Activated CD4-positive, alpha-beta T cell treated with anti-CD3 and anti-CD28 coated beads, Interleukin-2, amount 50 U/mL, for 1 hour (primary cell): Measurements from ENCODE around the gene FARP1.

Experiments used
- DNase-seq: peaks from one replicate; pipeline ENCODE4 v3.0.0-alpha.2; 2020

The FARP1 gene

DNA sequence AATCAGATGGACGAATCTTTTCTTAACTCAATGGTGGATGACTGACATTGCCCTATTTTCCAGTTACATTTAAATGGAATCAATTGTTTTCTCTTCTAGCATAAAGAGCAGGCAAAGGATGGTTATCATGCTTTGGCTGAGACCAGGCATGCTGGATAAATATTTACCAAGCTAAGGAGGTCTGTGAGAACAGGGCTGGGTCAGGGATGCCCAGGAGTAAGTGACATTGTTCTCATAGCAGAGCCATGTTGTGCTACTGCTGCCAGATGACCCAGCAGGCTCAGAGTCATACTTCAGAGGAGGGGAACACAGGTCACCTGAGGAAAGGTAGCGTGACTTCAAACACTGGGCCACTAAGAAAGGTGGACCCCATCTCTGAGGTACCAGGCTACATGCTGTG is 150.2 kb downstream of the FARP1 start:
- DNase-seq: no peak

DNA sequence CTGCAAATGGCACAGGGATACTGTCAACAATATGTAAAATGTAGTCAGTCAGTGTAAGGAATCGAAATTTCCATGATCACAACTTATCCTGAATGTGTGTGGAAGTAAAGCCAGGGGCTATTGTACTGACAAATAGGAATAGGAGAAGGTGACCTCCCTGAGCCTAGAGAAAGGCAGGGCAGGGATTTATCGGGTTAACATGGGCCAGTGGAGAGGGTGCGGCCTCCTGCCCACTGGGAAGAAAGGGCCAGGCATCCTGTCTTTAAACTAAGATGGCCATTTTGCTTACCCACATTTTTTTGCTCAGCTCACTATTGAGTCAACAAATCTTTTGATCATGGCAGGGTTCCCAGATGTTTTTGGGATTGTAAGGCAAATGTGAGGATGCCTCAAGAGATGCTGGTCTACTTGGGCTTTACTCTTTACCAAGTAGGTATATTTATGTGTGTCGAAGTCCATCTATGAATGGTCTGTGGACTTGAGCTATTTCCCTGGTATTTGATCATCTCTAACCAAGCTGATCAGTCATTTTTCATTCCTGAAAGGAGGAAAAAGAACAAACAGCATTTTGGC is 150.8 kb downstream of the FARP1 start:
- DNase-seq: no peak

DNA sequence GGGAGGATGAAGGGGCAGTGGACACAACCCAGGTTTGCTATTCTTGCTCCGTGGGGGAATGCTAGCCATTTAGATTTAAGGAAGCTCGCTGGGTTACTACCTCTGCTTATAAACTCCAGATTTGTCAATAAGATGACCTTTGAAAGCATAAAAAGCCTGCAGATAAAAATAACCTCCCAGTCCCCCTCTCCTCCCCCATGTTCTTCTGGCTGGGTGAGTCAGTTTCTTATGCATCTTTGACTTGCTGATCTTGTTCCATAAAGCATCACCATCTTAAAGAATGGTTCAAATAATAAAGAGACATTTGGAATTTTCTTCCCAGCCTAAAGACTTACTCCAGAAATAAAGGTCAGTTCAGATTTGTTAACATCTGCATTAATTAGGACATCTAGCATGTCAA is 152.5 kb downstream of the FARP1 start:
- DNase-seq: no peak

DNA sequence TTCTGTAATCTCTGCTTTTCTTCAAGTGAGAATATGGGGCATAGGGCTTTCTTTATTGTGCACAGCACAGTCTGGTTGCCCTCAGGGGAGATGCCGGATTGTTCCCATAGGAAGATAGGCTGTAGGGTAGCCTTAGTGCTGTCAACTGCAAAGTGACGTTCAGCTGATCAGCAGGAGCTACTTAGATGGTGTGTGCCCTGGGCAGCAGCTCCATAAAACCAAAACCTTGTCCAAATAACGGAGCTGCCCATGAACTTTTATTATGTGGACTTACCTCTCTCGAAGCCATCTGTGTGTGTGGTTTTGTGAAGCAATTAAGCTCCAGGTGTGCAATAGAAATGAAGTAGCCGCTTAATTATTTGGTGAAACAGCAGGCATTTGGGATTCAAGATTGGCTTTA is 154.2 kb downstream of the FARP1 start:
- DNase-seq: no peak

DNA sequence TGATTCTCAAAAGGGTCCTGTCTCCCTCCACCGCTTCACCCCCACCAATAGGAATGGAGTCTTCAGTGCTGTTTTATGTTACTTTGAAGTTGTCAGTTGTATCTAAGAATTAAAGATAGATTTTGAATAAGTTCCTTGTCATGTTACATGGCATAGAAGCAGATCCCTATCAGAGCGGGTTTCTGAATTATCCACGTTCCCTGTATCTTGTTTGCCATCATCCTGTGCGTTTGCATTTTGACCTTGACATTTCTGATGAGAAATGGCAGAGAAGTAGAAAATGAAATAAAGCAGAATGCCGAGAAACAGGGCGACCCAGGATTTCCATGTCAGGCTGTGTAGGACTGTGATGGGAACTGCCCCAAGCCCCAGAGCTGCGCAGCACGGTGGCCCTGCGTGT is 154.9 kb downstream of the FARP1 start:
- no peak for DNase-seq

DNA sequence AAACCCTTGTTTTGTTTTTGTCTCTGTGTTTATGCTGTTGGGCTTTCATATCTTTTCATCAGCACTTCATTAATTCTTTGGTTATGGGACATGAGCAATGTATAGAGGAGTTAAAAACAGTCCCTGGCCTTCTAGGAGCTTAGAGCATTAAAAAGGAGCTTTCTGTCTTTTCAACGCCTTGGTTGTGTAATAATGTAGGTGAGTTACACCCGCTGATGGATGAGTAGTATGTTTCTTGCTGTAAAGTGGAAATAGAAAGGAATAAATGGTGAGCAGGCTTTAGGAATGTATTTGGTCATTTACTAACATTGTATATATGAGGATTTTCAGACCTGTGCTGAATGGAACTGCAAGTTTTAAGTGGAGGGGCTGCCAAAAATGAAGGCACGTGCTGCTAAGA is 155.7 kb downstream of the FARP1 start:
- DNase-seq: no peak

DNA sequence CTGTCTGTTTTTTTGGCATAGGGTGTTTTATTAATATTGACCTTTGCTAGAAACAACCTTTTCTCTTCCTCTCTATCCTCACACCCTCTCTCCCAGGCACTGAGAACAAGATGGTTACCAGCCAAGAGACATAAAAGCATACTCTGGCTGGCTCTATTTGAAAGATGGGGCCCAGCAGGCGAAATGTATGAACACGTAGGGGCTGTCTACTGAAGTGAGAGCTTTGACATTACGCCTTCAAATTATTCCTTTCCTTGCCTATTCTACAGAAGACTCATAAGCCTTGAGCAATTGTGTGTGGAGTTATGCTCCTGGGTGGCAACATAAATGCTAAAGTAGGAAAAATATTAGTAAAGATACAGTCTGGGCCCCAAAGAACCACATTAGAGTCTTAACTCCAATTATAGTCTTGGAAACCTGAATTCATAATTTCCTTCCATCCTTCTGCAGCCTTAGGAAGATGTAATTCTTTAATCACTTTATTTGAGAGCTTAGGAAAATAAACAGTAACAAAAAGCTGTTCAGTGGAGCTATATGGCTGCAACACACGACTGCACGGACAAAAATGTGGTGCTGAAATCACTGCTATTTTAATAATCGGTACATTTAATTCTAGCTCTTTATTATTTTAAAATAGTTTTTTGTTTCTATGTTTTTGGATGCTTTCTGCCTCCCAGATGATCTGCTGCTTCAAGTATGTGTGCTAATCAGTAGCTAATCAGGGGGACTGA is 156.5 kb downstream of the FARP1 start:
- no peak for DNase-seq

DNA sequence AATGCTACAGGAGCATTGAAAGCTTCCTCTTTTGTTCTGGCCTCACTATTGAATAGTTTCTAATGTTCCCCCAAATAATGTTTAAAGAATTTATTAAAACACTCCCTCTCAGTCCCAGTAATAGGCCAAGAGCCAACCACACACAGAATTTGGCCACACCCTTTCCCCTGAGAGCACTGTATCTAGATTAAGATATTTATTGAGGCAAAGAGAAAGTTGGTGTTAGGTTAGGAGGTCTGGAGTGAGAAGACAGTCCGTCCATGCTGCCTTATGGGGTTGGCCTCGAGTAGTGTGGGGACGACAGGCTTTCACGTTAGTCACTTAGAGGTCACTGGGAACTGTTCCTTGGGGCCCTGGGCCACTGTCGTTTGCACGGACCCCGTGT is 157.1 kb downstream of the FARP1 start:
- no peak for DNase-seq

DNA sequence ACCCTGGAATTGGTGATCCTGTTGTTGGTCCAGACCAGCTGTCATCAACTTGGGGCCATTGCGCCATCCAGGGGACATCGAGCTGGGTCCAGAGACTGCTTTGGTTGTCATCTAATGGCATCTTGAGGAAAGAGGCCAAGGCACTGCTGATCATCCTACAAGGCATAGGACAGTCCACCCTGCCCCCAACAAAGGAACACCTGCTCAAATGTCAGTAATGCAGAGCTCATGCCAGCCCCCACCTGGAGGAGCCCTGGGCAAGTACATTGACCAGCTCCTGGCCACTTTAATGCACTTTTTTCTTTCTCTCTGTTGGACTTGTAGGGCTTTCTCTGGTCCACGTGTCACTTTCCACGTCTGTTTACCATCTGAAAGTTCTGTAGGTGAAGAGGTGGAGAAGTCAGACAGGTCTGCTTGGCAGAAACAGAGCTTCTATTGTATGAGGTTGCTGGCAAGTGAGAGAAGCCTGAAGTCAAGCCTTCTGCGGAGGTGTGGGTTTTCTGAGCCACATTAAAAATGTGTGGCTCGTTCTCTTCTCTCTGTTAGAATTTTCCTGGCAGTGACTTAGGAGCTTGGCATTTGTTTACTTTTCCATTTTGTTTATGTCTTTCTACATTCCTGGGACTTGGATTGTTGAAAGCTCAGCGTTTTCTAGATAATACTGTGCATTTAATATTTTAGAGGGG is 158.2 kb downstream of the FARP1 start:
- no peak for DNase-seq

DNA sequence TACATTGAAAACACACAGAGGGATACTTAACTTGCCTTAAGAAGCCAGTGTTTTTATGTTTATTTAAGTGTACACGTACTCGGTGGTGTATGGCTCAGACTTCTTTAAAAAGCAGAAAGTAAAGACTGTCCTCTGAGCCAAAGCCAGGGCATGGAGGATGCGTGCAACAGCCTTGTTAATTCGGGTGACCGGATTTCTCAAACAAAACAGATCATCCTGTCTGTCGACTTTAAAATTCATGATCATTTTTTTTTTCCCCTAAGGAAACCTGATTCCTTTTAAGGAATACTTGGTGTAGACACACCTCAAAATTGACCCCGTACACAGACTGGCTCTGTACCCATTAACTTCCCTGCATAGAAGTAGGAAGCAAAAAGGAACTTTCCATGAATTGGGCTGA is 158.8 kb downstream of the FARP1 start:
- DNase-seq: no peak

DNA sequence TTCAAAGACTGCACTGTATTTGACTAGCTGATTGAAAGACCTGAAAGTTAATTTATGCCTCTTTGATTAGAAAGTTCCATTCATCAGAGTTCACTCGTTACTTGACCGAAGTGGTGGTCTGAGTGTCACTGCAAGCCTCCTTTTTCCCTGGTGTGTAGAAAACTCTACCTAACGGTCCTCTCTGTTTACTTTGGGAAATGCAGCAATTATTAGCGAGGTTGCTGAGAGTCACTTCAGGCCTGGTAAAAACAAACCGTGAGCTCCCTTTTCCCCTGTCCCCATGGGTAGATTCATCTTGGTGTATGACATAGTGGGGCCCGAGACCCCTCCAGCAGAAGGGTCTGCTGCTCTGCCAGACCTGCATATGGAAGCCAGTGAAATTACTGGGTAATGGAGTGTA is 161.0 kb downstream of the FARP1 start:
- DNase-seq: no peak

DNA sequence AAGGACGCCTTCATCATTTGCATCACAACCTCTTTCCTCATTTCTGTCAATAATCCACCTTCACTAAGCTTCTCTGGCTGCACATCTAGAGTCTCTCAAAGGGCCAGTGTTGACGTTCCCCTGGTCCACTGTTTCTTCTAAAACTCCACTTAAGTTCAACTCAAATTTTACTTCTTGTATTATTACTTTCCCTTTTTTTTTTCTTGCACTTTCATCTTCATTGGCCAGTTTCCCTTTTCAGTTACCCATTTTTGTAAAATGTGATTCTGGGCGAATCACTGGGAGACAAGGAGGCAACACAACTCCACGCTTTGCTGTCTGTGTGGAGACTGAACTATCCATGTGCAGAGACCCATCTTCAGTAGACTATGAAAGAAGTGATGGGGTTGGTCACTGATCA is 162.8 kb downstream of the FARP1 start:
- DNase-seq: no peak

DNA sequence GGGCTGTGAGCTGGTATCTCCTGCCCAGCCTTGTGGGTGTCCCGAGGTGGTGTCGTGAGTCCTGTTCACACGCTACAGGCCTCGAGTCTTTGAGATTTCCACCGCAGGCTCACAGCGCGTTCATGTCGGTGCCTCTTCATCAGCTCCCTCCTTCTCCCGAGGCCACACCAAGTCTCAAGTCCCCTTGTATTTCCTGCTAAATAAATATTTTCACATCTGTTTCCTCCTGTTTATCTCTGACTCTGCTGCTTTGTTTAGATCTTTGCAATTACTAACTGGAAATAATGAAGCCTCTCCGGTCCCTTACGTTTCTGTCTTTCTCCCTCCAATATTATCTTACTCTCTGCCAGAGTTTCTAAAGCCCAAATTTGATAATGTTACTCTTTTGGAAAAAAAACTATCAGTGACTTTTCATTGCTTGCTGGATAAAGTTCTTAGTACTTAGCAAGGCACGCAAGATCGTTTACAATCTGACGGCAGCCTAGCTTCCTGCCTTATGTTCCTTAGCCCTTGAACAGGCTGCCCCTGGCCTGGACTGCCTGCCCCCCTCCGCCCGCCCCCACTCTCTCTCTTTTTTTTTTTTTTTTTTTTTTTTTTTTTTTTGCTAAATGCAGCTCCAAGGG is 164.7 kb downstream of the FARP1 start:
- DNase-seq: no peak

DNA sequence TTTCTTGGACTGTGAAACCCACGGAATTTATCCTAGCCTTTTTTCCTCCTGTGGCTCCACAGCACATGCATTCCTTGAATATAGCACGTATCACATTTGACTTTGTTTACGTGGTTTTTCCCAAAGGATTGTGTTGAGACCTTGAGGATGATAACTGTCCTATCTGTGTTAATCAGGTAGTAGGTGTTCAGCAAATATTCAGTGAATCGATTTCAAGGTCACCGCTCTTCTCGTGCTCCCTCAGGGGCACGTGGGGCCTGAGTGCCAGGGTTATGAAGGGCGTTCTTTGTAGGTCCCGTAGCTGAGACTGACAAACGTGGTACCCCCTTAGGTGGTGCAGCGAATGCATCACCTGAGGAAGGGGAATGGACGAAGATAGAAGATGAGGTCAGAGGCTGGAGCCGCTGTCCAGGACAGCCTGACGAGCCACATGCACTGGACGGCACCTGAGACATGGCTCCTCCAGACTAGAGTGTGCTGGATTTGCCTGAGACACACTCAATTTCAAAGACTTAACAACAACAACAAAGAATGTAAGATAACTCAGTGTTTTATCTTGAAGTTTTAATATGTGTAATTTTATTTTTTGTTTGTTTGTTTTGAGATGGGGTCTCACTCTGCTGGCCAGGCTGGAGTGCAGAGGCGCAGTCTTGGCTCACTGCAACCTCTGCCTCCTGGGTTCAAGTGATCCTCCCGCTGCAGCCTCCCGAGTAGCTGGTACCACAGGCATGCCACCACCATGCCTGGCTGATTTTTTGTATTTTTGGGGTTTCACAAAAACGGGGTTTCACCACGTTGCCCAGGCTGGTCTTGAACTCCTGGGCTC is 165.4 kb downstream of the FARP1 start:
- no peak for DNase-seq

DNA sequence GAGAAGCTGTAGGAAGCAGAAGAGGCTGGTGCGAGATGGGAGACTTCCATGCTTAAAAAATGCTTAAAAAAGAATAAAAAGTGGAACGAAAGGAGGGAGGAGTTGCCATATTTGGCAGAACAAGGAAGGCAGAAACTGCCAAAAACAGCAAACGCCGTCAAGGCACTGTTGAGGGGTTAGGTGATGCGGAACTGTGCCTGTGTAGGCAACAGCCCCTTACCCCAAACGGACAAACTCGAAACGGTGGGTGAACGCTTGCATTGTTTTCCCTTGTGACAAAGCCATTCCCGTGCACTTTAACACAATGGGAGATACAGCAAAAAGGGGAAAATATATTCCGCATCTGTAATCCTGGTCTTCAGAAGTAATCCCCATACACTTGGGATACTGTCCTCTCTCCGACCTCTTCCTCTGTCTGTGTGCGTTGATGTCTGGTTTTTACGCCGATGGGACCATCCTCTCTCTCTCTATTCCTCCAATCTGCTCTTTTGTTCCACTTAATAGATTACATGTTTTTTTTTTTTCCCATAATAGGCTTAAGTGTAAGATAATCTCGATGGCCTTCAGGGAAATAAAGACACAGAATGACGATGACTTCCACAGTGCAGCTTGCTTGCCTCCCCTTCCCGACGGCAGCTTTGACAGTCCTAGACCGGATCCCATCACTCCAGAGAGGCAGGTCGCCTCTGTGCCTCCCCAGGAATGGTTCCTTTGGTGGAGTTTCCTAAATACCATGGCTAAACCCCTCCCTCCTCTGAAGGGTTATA is 166.9 kb downstream of the FARP1 start:
- DNase-seq: no peak

DNA sequence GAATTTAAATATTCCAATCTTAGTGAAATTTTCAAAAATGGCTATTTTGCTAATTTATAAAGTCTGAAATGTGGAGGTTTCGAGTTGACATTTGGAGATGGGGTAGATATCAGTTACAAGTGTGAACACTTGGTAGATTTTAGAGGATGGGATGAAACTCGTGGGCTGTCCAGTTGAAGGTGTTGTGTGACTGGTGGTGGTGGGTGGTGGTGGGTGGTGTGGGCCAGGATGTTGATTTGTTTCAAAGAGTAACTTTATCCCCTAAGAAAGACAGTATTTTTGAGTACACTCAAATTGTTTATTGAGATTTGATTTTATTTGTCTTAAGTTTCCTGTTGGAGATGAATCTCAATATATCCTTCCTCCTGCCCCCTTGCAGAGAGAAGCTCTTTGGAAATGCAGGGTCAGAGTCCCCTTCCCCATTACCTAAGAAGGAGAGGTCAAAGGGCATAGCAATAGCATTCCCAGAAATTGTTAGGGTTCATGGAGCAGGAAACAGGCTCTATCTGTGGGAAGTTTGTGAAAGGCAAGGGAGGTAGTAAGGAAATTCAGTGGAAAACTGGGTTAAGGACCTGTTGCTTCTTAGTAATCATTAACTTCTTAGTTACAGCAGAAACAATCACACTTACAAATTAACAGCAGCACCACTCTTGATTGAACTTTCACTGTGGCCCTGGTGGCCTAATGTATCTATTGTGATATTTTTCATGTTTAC is 167.7 kb downstream of the FARP1 start:
- no peak for DNase-seq

DNA sequence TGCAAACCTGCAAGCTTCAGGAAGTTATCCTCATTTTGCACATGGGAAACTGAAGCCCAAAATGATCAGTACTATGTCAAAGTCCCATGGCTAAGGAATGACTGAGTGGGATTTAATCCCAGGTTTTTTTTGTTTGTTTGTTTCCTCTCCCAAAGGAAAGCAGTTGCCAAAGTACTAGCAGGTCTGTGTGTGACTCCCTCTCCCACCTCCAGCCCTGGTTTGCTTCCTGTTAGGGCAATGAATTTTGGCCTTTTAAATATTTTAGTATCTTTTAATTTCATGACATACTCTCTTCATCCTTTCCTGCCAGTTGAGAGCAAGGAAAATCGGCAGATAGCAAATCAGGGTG is 168.3 kb downstream of the FARP1 start:
- DNase-seq: no peak

DNA sequence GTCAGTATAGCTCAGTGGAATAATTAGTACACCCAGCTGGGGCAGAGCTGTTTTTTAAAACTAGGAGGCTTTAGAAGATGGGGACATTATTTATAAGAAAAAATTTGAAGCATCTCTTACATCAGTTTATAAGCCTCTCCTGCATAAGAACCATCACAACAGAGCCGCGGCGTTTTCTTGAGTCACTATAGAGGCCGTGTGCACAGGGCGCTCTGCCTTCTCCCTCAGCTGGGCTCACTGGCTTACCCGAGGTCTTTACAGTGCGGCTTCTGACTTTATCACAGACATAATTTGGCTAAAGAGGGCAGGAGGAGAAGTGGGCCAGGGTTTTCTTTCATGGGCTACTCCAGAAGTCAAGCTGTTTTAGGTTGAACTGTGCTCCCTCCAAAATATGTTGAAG is 169.7 kb downstream of the FARP1 start:
- DNase-seq: no peak

DNA sequence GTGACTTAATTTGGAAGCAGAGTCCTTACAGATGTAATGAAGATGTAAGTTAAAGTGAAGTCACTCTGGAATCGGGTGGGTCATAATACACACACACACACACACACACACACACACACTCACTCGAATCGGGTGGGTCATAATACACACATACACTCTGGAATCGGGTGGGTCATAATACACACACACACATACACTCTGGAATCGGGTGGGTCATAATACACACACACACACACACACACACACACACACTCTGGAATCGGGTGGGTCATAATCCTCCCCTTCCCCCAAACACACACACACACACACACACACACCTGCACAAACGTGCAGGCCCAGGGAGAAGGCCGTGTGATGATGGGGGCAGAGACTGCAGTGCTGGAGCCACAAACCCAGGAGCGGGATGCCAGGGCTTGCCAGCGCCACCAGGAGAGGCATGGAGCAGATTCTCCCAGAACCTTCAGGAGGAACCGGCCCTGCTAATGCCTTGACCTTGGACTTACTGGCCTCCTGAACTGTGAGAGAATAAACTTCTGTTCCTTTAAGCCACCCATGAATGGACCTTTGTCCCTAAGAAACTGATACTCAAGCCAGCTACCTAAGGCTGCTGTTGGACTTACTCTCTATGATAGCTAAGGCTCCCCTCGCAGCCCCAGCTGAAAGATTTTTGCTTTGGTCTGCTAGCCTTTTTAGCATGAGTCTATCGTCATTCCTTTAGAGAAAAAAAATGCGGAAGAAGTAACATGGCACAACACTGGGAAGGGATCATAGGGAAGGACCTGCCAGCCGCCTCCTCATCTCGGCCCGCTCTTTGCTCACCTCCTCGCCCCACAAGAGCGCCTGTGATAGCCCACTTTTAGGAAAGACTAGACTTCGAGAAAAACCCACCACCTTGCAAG is 170.4 kb downstream of the FARP1 start:
- DNase-seq: no peak

DNA sequence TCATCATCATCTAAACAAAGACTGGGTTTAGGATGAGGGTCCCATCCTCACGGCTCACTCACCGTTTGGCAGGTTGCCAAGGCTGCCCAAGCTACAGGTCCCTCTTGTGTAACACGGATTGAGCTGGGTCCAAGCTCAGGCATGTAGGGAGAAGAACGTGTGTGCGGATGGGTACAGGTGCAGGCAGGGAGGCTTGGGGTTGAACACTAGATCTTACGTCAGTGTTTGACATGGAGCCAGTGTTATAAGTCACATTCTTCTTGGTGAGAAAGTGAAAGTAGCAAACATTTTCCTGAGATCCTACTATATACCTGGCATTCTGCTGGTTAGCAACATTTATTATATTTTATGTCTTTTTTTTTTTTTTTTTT is 171.0 kb downstream of the FARP1 start:
- DNase-seq: no peak

DNA sequence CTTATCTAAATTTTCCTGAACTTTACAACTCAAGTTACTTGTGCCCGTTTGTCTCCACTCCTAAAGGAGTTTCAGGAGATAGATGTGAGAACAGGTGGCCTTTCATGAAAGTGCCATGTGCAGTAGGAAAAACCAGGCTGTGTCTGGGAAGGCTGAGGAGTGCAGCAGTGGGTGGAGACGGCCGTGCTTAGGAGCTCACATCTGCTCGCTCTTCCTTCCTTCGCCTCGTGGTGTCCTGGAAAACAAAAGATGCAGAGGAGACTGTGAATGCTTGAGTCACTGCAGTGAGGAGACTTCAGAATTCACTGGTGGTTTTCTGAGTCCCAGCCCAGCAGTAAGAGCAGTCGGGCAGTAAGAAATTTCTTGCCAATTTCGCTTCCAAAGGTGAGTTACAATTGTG is 172.6 kb downstream of the FARP1 start:
- DNase-seq: no peak
